CD4-positive, CD25-positive, alpha-beta regulatory T cell (primary cell): ENCODE data around the gene ANKRD39. TPM values are rescaled to one million over a fixed set of nuclear protein-coding genes. Genes with fewer than 3 reads are reported as not detected.

Experiments used
- ATAC-seq, 2 donors: fragments of 150-1000 bp; cut with Tn5 transposase; one replicate each; pipeline ENCODE4 v1.10.0; 2021; ENCODE audit warnings: low read depth in 2 of 2, moderate number of reproducible peaks in 2 of 2, moderate library complexity in 1 of 2
- DNase-seq, 3 donors: peaks; one replicate each; pipeline versions ENCODE4 v3.0.0 to v3.0.0-alpha.2; 2012 to 2022; ENCODE audit warnings: mixed read lengths in 1 of 3
- H3K27ac ChIP-seq: one replicate; pipeline ENCODE4 v1.7.0; 2013; ENCODE audit warnings: mild to moderate bottlenecking, low read length; ENCODE audit not compliant: insufficient read depth, poor library complexity, severe bottlenecking
- H3K27me3 ChIP-seq: one replicate; pipeline ENCODE4 v1.7.0; 2013; ENCODE audit warnings: low read length; ENCODE audit not compliant: control insufficient read depth, insufficient read depth
- H3K36me3 ChIP-seq: one replicate; pipeline ENCODE4 v1.7.0; 2013; ENCODE audit warnings: mild to moderate bottlenecking, low read length, moderate library complexity; ENCODE audit not compliant: control insufficient read depth, insufficient read depth
- H3K4me1 ChIP-seq: 2 replicates; pipeline ENCODE4 v1.7.0; 2013; ENCODE audit warnings: mild to moderate bottlenecking, low read length; ENCODE audit not compliant: insufficient read depth, control insufficient read depth, poor library complexity, severe bottlenecking
- H3K4me3 ChIP-seq: one replicate; pipeline ENCODE4 v1.7.0; 2013; ENCODE audit warnings: low read depth, mild to moderate bottlenecking, low read length, moderate library complexity
- H3K9me3 ChIP-seq, 2 experiments: 1 replicate in 1 of 2; 2 replicates in 1 of 2; pipeline ENCODE4 v1.7.0; 2013; ENCODE audit warnings: low read length in 2 of 2, mild to moderate bottlenecking in 1 of 2, moderate library complexity in 1 of 2; ENCODE audit not compliant: control insufficient read depth in 2 of 2
- H3K27ac Mint-ChIP-seq, 3 donors: one replicate each; pipeline ENCODE4 v1.8.0; 2020 to 2022; ENCODE audit warnings: mild to moderate bottlenecking in 3 of 3, mixed read lengths in 3 of 3, moderate library complexity in 2 of 3
- H3K27me3 Mint-ChIP-seq: one replicate; pipeline ENCODE4 v1.8.0; 2022; ENCODE audit warnings: mild to moderate bottlenecking, mixed read lengths
- H3K36me3 Mint-ChIP-seq: one replicate; pipeline ENCODE4 v1.8.0; 2020; ENCODE audit warnings: mixed read lengths
- H3K4me1 Mint-ChIP-seq, 4 donors: one replicate each; pipeline ENCODE4 v1.8.0; 2020 to 2022; ENCODE audit warnings: mixed read lengths in 4 of 4, mild to moderate bottlenecking in 1 of 4
- H3K4me3 Mint-ChIP-seq, 4 donors: one replicate each; pipeline ENCODE4 v1.8.0; 2020 to 2022; ENCODE audit warnings: mild to moderate bottlenecking in 4 of 4, mixed read lengths in 4 of 4, moderate library complexity in 3 of 4
- H3K9me3 Mint-ChIP-seq, 7 donors: one replicate each; pipeline ENCODE4 v1.8.0; 2020 to 2022; ENCODE audit warnings: mixed read lengths in 7 of 7, mild to moderate bottlenecking in 3 of 7, moderate library complexity in 2 of 7
- polyA plus RNA-seq, 4 donors: library from polyadenylated mRNA; unstranded; fragments of 300-500 nt; fragmentation: Illumina TruSeq; gene quantifications; one replicate each; pipeline ENCODE4 v1.2.3, GENCODE V29; 2021
- total RNA-seq: library from RNA; stranded (reverse); gene quantifications from one replicate; pipeline ENCODE4 v1.2.3, GENCODE V29; 2022

Gene ANKRD39
- total and polyA plus RNA-seq, 5 donors from 2014 or later = 30.2 to 44.4 (median 35.0) TPM

DNA sequence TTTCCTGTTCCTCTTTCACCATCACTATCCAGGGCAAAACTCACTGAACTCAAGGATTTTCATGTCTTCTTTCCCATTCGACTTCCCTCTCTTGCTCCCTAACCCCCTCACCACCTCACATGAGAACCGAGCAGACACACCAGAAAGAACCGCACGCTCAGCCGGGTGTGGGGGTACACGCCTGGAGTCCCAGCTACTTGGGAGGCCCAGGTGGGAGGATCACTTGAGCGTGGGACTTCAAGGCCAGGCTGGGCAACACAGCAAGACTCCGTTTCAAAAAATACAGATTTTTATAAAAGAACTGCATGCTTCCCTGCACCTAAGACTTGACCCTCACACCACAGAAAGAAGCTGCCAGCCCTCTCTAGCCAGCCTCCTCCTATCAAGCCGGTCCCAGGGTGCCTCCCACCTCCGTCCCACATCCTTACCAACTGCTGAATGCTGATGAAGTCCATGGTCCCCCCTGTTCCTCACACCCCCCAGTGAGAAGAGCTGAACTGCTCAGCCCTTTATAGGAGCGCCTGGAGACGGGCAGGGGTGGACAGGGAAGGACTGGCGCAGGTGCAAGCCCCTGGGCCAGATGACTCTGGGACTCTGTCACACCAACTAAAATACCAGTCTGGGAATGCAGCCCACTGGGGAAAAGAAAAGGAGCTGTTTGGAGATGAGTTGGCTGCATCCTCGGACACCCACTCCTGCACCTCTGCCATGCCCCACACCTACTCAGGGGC lies 14.1 kb downstream of the ANKRD39 start, which contains the start of gene ANKRD23:
ANKRD23 (minus strand) TSS at position 484 of the 731 bp plus-strand sequence; CDS start at position 455, 29 bp downstream.
- H3K27me3 Mint-ChIP-seq = no peaks in the 10 kb centered on the region
- no peaks in the 10 kb centered on the region for H3K9me3 Mint-ChIP-seq
- peak within 1 kb of the TSS in 2 of 3 donors; percentile 48 to 79 for H3K27ac Mint-ChIP-seq
- H3K4me1 ChIP-seq = peaks cover 15% of the 10 kb centered on the region
- no peaks in the 10 kb centered on the region for H3K27me3 ChIP-seq
- no peaks in the 10 kb centered on the region for H3K9me3 ChIP-seq
- no peak within 1 kb of the TSS for H3K27ac ChIP-seq
- ATAC-seq (no peak), DNase-seq (no peak)
- H3K36me3 ChIP-seq = peaks cover 18% of the 10 kb centered on the region
- peaks cover 9% of the 10 kb centered on the region for H3K36me3 Mint-ChIP-seq
- peaks cover 0 to 19% (median 9%) of the 10 kb centered on the region in 4 donors for H3K4me1 Mint-ChIP-seq
- no peak within 1 kb of the TSS for H3K4me3 ChIP-seq
- H3K4me3 Mint-ChIP-seq = peak within 1 kb of the TSS in 1 of 4 donors; percentile 45

- no peaks in the 10 kb centered on the region for H3K27me3 ChIP-seq
- H3K4me1 ChIP-seq = peaks cover 19% of the 10 kb centered on the region
- no peak overlapping the region for H3K4me3 ChIP-seq
- ATAC-seq (no peak), DNase-seq (no peak)
- no peak overlapping the region for H3K4me3 Mint-ChIP-seq
- peaks cover 0 to 19% (median 6%) of the 10 kb centered on the region in 4 donors for H3K4me1 Mint-ChIP-seq
- peak overlapping the region in 2 of 3 donors; percentile 36 to 79 for H3K27ac Mint-ChIP-seq
- H3K36me3 ChIP-seq = peaks cover 8% of the 10 kb centered on the region
- no peaks in the 10 kb centered on the region for H3K9me3 Mint-ChIP-seq
- H3K9me3 ChIP-seq = no peaks in the 10 kb centered on the region
- H3K27me3 Mint-ChIP-seq = no peaks in the 10 kb centered on the region
- no peak overlapping the region for H3K27ac ChIP-seq
- H3K36me3 Mint-ChIP-seq = peaks cover 3% of the 10 kb centered on the region
Measured at GRCh38 chr2:96842600-96842999, 15.2 kb downstream of the ANKRD39 start.

GRCh38 chr2:96841701-96842495 lies 15.9 kb downstream of the ANKRD39 start:
- Mint-ChIP-seq H3K36me3 (no peaks in the 10 kb centered on the region), H3K27ac (peak overlapping the region in 1 of 3 donors; percentile 79), H3K4me3 (no peak overlapping the region), H3K27me3 (no peaks in the 10 kb centered on the region), H3K9me3 (no peaks in the 10 kb centered on the region), H3K4me1 (peaks cover 0 to 19% (median 6%) of the 10 kb centered on the region in 4 donors)
- H3K27ac ChIP-seq = no peak overlapping the region
- no peak for ATAC-seq
- peaks cover 4% of the 10 kb centered on the region for H3K36me3 ChIP-seq
- H3K27me3 ChIP-seq = no peaks in the 10 kb centered on the region
- peaks cover 19% of the 10 kb centered on the region for H3K4me1 ChIP-seq
- no peak for DNase-seq
- H3K9me3 ChIP-seq = no peaks in the 10 kb centered on the region
- H3K4me3 ChIP-seq = no peak overlapping the region

DNA sequence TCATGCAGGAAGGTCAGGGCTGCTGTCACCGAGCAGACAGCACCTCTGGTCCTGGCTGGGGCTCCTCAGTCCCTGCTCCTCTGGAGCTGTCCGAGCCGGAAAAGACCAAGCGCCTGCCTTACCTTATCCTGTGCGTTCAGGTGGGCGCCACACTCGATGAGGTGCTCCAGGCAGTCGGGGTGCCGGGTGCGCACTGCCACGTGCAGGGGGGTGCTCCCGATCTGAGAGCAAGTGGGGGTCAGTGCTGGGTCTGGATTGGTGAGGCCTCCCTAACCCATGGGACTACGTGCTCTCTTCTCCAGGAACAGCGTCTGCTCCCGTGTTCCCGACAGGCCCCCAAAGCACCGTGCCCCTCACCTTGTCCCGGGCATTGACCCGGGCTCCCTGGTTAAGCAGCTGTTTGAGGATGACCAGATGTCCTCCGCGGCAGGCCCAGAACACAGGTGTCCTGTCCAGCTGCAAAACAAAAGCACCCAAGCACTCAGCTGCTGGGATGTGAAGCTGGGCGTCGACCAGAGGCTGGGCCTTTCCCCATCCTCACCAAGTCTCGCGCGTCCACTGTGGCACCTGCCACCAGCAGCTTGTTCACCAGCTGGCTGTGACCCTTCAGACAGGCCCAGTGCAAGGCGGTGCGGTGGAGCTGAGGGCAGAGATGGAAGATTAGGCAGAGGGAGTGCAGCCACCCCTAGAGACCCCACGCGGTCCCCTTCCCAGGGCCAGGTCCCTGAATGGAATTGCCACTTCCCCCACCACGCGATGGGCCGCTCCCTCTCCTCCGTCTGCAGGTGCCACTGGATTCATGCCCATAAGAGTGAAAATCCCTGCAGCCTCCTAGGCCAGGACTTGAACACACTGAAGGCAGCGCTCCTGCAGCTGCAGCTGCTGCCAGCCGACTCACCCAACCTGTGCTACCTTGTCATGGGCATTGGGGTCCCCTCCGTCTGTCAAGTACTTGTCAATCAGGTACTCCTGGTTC lies 17.7 kb downstream of the ANKRD39 start:
- H3K9me3 Mint-ChIP-seq = no peaks in the 10 kb centered on the region
- no peaks in the 10 kb centered on the region for H3K36me3 Mint-ChIP-seq
- H3K27me3 Mint-ChIP-seq = no peaks in the 10 kb centered on the region
- ATAC-seq = no peak
- Histone ChIP-seq H3K36me3 (no peaks in the 10 kb centered on the region), H3K27me3 (no peaks in the 10 kb centered on the region), H3K4me3 (no peak overlapping the region), H3K27ac (no peak overlapping the region), H3K4me1 (peaks cover 19% of the 10 kb centered on the region), H3K9me3 (no peaks in the 10 kb centered on the region)
- H3K4me3 Mint-ChIP-seq = peak overlapping the region in 2 of 4 donors; percentile 56 to 73
- H3K27ac Mint-ChIP-seq = peak overlapping the region in 1 of 3 donors; percentile 14
- H3K4me1 Mint-ChIP-seq = peaks cover 0 to 19% (median 6%) of the 10 kb centered on the region in 4 donors
- DNase-seq = no peak

DNA sequence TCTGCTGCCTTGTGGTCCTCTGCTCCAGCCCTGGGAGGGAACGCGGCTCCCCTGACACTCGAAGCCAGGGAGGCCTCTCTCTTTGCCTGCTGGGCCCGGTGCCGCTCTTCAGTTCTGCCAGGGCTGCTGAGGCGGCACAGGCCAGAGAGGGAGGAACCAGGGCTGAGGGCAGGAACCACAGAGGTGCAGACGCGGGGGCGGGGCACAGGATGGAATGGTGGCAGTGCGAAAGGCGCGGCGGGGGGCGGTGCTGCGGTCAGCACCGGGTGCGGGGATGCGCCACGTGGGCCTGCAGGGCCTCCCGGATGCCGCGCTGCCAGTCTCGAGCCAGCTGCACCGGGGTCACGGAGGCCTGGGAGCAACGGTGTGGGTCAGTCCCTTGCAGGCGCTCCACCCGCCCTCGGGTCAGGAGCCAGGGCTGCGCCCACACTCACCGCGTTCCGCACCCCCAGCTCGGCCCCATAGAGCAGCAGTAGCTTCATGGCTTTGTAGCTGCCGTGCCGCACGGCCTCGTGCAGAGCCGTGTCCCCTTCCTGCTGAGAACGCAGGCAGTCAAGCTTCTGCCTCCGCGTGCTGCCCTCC lies 18.4 kb downstream of the ANKRD39 start:
- ATAC-seq = peak; percentile 95 to 96
- DNase-seq = peak; percentile 68 to 94 (median 82)
- H3K4me3 ChIP-seq = no peak overlapping the region
- peaks cover 19% of the 10 kb centered on the region for H3K4me1 ChIP-seq
- H3K27ac ChIP-seq = peak overlapping the region; percentile 41
- no peaks in the 10 kb centered on the region for H3K9me3 Mint-ChIP-seq
- no peaks in the 10 kb centered on the region for H3K27me3 Mint-ChIP-seq
- H3K9me3 ChIP-seq = no peaks in the 10 kb centered on the region
- H3K4me1 Mint-ChIP-seq = peaks cover 0 to 19% (median 6%) of the 10 kb centered on the region in 4 donors
- no peaks in the 10 kb centered on the region for H3K27me3 ChIP-seq
- peak overlapping the region in 3 of 4 donors; percentile 66 to 82 (median 73) for H3K4me3 Mint-ChIP-seq
- H3K36me3 Mint-ChIP-seq = no peaks in the 10 kb centered on the region
- peak overlapping the region; percentile 68 to 92 (median 82) for H3K27ac Mint-ChIP-seq
- H3K36me3 ChIP-seq = no peaks in the 10 kb centered on the region

GRCh38 chr2:96838345-96839292 lies 19.2 kb downstream of the ANKRD39 start:
- no peak for ATAC-seq
- Mint-ChIP-seq H3K4me3 (peak overlapping the region; percentile 66 to 82 (median 77)), H3K9me3 (no peaks in the 10 kb centered on the region), H3K27ac (peak overlapping the region; percentile 68 to 92 (median 82)), H3K36me3 (peaks cover under 1% of the 10 kb centered on the region), H3K27me3 (no peaks in the 10 kb centered on the region), H3K4me1 (peaks cover 0 to 19% (median 6%) of the 10 kb centered on the region in 4 donors)
- no peaks in the 10 kb centered on the region for H3K27me3 ChIP-seq
- H3K4me3 ChIP-seq = no peak overlapping the region
- H3K4me1 ChIP-seq = peaks cover 19% of the 10 kb centered on the region
- peaks cover 2% of the 10 kb centered on the region for H3K36me3 ChIP-seq
- DNase-seq = no peak
- H3K9me3 ChIP-seq = no peaks in the 10 kb centered on the region
- H3K27ac ChIP-seq = peak overlapping the region; percentile 41
